Measurements from ENCODE around the gene LAX1.
"Not testable (repeated sequence)": the region's sequence is repeated elsewhere in the genome, so short reads cannot be mapped to it uniquely, and the experiment has no call there.

LAX1 gene

GRCh38 chr1:203769505-203770343 lies 4.7 kb downstream of the LAX1 start:
- DNase-seq = peak; percentile 98

GRCh38 chr1:203771901-203772301 lies 6.9 kb downstream of the LAX1 start:
- no peak for DNase-seq

GRCh38 chr1:203772836-203773235 lies 7.9 kb downstream of the LAX1 start:
- no peak for DNase-seq

- no peak for DNase-seq
Observed at GRCh38 chr1:203776636-203777035, 11.7 kb downstream of the LAX1 start.

GRCh38 chr1:203777596-203777995 lies 12.6 kb downstream of the LAX1 start:
- no peak for DNase-seq

- no peak for DNase-seq
Observed at GRCh38 chr1:203778146-203778545, 13.2 kb downstream of the LAX1 start.

GRCh38 chr1:203778789-203779188 lies 13.8 kb downstream of the LAX1 start:
- DNase-seq = no peak

GRCh38 chr1:203781962-203782361 lies 17.0 kb downstream of the LAX1 start:
- no peak for DNase-seq

- no peak for DNase-seq
Observed at GRCh38 chr1:203789966-203790365, 25.0 kb downstream of the LAX1 start.

- no peak for DNase-seq
Observed at GRCh38 chr1:203791498-203791897, 26.5 kb downstream of the LAX1 start.

- no peak for DNase-seq
Observed at GRCh38 chr1:203792486-203792885, 27.5 kb downstream of the LAX1 start.

- not testable (repeated sequence) for DNase-seq
Observed at GRCh38 chr1:203793561-203793960, 28.6 kb downstream of the LAX1 start.

GRCh38 chr1:203794764-203795440 lies 29.9 kb downstream of the LAX1 start:
- no peak for DNase-seq

- peak; percentile 99 for DNase-seq
Observed at GRCh38 chr1:203795441-203796235, 30.7 kb downstream of the LAX1 start, which contains the start of the genes ZBED6 and ZC3H11A. Gene ZBED6, plus strand, starts transcription at chr1:203795623. Its CDS starts 1,900 bp downstream, at chr1:203797523. Gene ZC3H11A, plus strand, starts transcription at chr1:203795623. Its CDS starts 21,448 bp downstream, at chr1:203817071.

- peak; percentile 41 for DNase-seq
Observed at GRCh38 chr1:203796236-203796605, 31.2 kb downstream of the LAX1 start.

GRCh38 chr1:203797216-203797615 lies 32.2 kb downstream of the LAX1 start:
- DNase-seq = no peak

GRCh38 chr1:203797948-203798655 lies 33.1 kb downstream of the LAX1 start:
- DNase-seq = no peak

GRCh38 chr1:203799157-203799556 lies 34.2 kb downstream of the LAX1 start:
- no peak for DNase-seq

GRCh38 chr1:203799971-203800370 lies 35.0 kb downstream of the LAX1 start:
- DNase-seq = no peak

GRCh38 chr1:203805689-203806088 lies 40.7 kb downstream of the LAX1 start:
- DNase-seq = no peak

GRCh38 chr1:203807196-203807595 lies 42.2 kb downstream of the LAX1 start:
- DNase-seq = no peak

GRCh38 chr1:203813581-203814341 lies 48.8 kb downstream of the LAX1 start:
- DNase-seq = no peak

Data from MV-4-11 (cell line).